DND-41 (cell line): ENCODE data around the gene ZNF236.

Experiments
- EZH2 ChIP-seq: IDR thresholded peaks from 3 replicates; pipeline ENCODE4 v1.6.1; 2012; ENCODE audit warnings: borderline replicate concordance, low read depth, mild to moderate bottlenecking, moderate library complexity, low read length, inconsistent platforms; ENCODE audit not compliant: severe bottlenecking
- TF ChIP-seq, protein P1 (sequence below): IDR thresholded peaks from 2 replicates; pipeline ENCODE4 v1.5.1; 2012; ENCODE audit warnings: borderline replicate concordance, low read length, moderate library complexity, mild to moderate bottlenecking; ENCODE audit not compliant: poor library complexity, severe bottlenecking; ENCODE audit errors: extremely low read depth

DNA sequence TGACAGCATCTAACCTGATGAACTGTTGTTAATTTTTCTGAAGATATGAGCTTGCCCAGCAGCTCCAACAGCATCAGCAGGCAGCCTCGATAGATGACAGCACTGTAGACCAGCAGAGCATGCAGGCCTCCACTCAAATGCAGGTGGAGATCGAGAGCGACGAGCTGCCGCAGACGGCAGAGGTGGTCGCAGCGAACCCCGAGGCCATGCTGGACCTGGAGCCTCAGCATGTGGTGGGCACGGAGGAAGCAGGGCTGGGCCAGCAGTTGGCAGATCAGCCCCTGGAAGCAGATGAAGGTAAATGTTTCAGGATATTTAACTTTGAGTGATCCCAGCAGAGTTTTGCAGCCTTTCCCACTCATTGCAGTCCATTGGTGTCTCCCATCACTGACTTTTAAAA is 85.9 kb downstream of the ZNF236 start:
- TF ChIP-seq, protein P1, sequence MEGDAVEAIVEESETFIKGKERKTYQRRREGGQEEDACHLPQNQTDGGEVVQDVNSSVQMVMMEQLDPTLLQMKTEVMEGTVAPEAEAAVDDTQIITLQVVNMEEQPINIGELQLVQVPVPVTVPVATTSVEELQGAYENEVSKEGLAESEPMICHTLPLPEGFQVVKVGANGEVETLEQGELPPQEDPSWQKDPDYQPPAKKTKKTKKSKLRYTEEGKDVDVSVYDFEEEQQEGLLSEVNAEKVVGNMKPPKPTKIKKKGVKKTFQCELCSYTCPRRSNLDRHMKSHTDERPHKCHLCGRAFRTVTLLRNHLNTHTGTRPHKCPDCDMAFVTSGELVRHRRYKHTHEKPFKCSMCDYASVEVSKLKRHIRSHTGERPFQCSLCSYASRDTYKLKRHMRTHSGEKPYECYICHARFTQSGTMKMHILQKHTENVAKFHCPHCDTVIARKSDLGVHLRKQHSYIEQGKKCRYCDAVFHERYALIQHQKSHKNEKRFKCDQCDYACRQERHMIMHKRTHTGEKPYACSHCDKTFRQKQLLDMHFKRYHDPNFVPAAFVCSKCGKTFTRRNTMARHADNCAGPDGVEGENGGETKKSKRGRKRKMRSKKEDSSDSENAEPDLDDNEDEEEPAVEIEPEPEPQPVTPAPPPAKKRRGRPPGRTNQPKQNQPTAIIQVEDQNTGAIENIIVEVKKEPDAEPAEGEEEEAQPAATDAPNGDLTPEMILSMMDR = no peak
- TF ChIP-seq EZH2 = no peak
